Osteoblast (primary cell): Measurements from ENCODE around the gene EEF1A2. TPM values are rescaled to one million over a fixed set of nuclear protein-coding genes. Genes with fewer than 3 reads are reported as not detected.

Source experiments
- DNase-seq: peaks from one replicate; pipeline ENCODE4 v3.0.0; 2011; ENCODE audit warnings: low spot score, mixed read lengths; ENCODE audit not compliant: insufficient read length; ENCODE audit errors: missing footprints
- H2AFZ ChIP-seq: 2 replicates; pipeline ENCODE4 v1.6.0; 2011; ENCODE audit warnings: mild to moderate bottlenecking, low read length
- H3K27ac ChIP-seq: 2 replicates; pipeline ENCODE4 v1.5.1; 2011; ENCODE audit warnings: mild to moderate bottlenecking, low read depth, low read length, moderate library complexity
- H3K27me3 ChIP-seq: 2 replicates; pipeline ENCODE4 v1.6.0; 2012; ENCODE audit warnings: mild to moderate bottlenecking, control low read depth, inconsistent platforms, low read length, moderate library complexity; ENCODE audit not compliant: insufficient read depth
- H3K36me3 ChIP-seq: 2 replicates; pipeline ENCODE4 v1.5.1; 2011; ENCODE audit warnings: mild to moderate bottlenecking, low read length, control low read depth, moderate library complexity; ENCODE audit not compliant: insufficient read depth
- H3K4me1 ChIP-seq: 2 replicates; pipeline ENCODE4 v1.5.1; 2011; ENCODE audit warnings: mild to moderate bottlenecking, low read length, control low read depth, moderate library complexity; ENCODE audit not compliant: insufficient read depth
- H3K4me2 ChIP-seq: 2 replicates; pipeline ENCODE4 v1.6.0; 2011; ENCODE audit warnings: mild to moderate bottlenecking, low read length; ENCODE audit not compliant: insufficient read depth
- H3K4me3 ChIP-seq: fragments of 200-600 bp; sonication (generic); 3 replicates; pipeline ENCODE4 v1.5.1; 2012; ENCODE audit warnings: mild to moderate bottlenecking, low read length, inconsistent platforms; ENCODE audit not compliant: insufficient read depth
- H3K79me2 ChIP-seq: 2 replicates; pipeline ENCODE4 v1.6.0; 2012; ENCODE audit warnings: mild to moderate bottlenecking, low read length, control low read depth, inconsistent platforms; ENCODE audit not compliant: insufficient read depth
- H3K9me3 ChIP-seq: 2 replicates; pipeline ENCODE4 v1.5.1; 2011; ENCODE audit warnings: low read depth, low read length, control low read depth
- H4K20me1 ChIP-seq: 2 replicates; pipeline ENCODE4 v1.6.0; 2012; ENCODE audit warnings: mild to moderate bottlenecking, low read length, control low read depth; ENCODE audit not compliant: insufficient read depth
- total RNA-seq: library from RNA; depleted of rRNA; stranded (reverse); fragments of >200 nt; gene quantifications from 2 replicates; pipeline ENCODE4 v1.2.3, GENCODE V29; 2012
- TF ChIP-seq, protein P1 (sequence below): IDR thresholded peaks from 2 replicates; pipeline ENCODE4 v1.5.1; 2011; ENCODE audit warnings: mild to moderate bottlenecking, low read depth, low read length, moderate library complexity; ENCODE audit errors: extremely low read depth

Gene EEF1A2
- total RNA-seq, 1 donor: not detected

DNA sequence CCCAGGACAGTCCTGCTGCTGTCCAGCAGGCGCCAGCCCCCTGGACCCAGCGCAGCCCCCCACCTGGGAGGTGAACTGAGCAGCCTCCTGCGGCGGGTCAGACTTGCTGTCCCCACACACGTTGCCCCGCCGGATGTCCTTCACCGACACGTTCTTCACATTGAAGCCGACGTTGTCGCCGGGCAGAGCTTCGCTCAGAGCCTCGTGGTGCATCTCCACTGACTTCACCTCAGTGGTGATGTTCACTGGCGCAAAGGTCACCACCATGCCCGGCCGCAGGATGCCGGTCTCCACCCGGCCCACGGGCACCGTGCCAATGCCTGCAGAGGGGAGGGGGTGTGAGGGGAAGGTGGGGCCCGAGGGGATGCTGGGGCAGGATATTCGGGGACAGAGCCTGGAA is 8.5 kb downstream of the EEF1A2 start:
- no peaks in the 10 kb centered on the region for H4K20me1 ChIP-seq
- no peaks in the 10 kb centered on the region for H3K36me3 ChIP-seq
- H3K27ac ChIP-seq: no peak overlapping the region
- H3K79me2 ChIP-seq: no peaks in the 10 kb centered on the region
- TF ChIP-seq, protein P1, sequence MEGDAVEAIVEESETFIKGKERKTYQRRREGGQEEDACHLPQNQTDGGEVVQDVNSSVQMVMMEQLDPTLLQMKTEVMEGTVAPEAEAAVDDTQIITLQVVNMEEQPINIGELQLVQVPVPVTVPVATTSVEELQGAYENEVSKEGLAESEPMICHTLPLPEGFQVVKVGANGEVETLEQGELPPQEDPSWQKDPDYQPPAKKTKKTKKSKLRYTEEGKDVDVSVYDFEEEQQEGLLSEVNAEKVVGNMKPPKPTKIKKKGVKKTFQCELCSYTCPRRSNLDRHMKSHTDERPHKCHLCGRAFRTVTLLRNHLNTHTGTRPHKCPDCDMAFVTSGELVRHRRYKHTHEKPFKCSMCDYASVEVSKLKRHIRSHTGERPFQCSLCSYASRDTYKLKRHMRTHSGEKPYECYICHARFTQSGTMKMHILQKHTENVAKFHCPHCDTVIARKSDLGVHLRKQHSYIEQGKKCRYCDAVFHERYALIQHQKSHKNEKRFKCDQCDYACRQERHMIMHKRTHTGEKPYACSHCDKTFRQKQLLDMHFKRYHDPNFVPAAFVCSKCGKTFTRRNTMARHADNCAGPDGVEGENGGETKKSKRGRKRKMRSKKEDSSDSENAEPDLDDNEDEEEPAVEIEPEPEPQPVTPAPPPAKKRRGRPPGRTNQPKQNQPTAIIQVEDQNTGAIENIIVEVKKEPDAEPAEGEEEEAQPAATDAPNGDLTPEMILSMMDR: no peak
- peak; percentile 41 for DNase-seq
- no peak overlapping the region for H2AFZ ChIP-seq
- H3K4me1 ChIP-seq: no peaks in the 10 kb centered on the region
- H3K27me3 ChIP-seq: peaks cover 15% of the 10 kb centered on the region
- H3K9me3 ChIP-seq: no peaks in the 10 kb centered on the region
- H3K4me2 ChIP-seq: no peak overlapping the region
- no peak overlapping the region for H3K4me3 ChIP-seq

DNA sequence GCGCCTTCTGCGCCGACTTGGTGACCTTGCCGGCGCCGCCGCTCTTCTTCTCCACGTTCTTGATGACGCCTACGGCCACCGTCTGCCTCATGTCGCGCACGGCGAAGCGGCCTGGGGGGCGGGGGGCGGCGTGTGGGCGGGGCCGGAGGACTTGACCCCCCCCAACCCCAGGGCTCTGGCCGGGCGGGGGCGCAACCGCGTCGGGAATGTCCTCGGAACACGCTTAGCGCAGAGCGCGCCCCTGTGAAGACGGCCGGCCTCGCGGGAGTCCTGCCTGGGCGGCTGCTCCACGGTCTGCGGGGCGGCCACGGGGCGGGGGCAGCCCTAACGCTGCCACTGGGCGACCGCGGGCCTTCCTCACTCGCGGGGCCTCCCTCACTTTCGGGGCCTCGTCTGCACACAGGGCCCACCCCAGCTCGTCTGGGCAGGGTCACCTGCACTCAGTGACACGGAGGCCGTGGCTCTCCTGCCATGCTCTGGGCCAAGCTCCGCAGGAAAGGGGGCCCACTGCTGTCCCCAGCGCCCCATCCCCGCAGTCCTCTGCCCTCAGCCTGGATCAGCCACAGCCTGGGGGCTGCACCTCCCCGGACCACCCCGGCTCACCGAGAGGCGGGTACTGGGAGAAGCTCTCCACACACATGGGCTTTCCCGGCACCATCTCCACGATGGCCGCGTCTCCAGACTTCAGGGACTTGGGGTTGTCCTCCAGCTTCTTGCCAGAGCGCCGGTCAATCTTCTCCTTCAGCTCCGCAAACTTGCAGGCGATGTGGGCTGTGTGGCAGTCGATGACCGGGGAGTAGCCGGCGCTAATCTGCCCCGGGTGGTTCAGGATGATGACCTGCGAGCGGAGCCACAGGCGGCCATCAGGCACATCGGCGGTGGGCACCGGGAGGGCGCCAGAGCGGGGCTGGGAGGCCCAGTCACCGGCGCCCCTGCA is 10.3 kb downstream of the EEF1A2 start:
- no peaks in the 10 kb centered on the region for H3K9me3 ChIP-seq

DNA sequence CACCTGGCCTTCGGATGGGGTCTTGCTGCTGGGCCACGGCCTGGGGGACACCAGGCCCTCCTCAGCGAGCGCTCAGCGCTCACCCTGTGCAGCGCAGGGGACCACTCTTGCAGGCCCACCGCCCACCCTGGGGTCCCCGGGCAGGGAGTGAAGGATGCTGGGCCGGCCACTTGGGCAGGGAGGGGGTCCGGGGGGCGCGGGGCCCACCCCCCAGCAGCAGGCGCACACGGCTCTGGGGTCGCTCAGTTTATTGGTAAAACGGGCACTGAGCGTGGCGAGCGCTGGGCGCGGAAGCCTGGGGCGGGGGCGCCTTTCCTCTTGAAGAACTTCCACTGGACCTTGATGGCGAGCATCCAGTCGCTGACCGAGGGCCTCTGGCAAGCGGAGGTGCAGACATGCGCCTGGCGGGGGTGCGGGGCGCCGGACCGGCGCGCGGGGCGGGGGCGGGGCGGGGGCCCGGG is 11.1 kb downstream of the EEF1A2 start:
- Histone ChIP-seq H3K4me1 (no peaks in the 10 kb centered on the region), H3K27me3 (peaks cover 20% of the 10 kb centered on the region), H3K9me3 (no peaks in the 10 kb centered on the region), H3K4me2 (no peak overlapping the region), H3K36me3 (no peaks in the 10 kb centered on the region), H3K4me3 (no peak overlapping the region), H4K20me1 (no peaks in the 10 kb centered on the region), H3K27ac (no peak overlapping the region), H3K79me2 (no peaks in the 10 kb centered on the region), H2AFZ (no peak overlapping the region)
- TF ChIP-seq, protein P1: no peak
- DNase-seq: peak; percentile 61

More for the DNA sequence above, 10.3 kb downstream of the EEF1A2 start:
- no peaks in the 10 kb centered on the region for H3K36me3 ChIP-seq
- H4K20me1 ChIP-seq: no peaks in the 10 kb centered on the region
- TF ChIP-seq, protein P1: no peak
- DNase-seq: peak; percentile 82
- H3K4me1 ChIP-seq: no peaks in the 10 kb centered on the region
- H2AFZ ChIP-seq: no peak overlapping the region
- H3K79me2 ChIP-seq: no peaks in the 10 kb centered on the region
- no peak overlapping the region for H3K4me2 ChIP-seq
- peaks cover 15% of the 10 kb centered on the region for H3K27me3 ChIP-seq
- no peak overlapping the region for H3K4me3 ChIP-seq
- no peak overlapping the region for H3K27ac ChIP-seq

DNA sequence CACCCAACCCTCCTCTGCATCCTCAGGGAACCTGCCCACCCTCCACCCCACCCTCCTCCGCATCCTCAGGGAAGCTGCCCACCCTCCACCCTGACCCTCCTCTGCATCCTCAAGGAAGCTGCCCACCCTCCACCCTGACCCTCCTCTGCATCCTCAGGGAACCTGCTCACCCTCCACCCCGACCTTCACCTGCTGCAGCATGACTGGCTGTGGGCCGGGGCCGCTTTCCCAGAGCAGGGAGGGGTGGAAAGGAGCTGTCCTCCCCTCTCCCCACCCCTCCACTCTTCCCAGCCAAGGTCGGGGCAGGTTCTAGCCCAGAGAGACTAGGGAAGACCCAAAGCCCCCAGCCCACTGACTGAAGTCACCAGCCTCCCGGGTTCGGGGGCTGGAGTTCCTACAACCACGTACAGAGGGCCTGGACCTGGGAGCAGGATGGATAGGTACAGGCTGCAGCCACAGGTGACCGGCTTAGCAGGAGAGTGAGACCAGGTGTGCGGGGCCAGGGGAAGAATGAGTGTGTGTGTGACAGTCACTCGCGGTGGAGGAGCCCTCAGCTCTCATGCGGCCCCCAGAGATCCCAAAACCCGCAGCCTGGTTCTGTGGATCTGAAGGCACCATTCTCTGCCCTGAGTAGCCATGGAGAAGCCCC is 11.6 kb downstream of the EEF1A2 start:
- TF ChIP-seq, protein P1: no peak
- no peaks in the 10 kb centered on the region for H3K9me3 ChIP-seq
- no peaks in the 10 kb centered on the region for H4K20me1 ChIP-seq
- no peaks in the 10 kb centered on the region for H3K79me2 ChIP-seq
- H3K4me3 ChIP-seq: no peak overlapping the region
- DNase-seq: no peak
- no peak overlapping the region for H3K27ac ChIP-seq
- H2AFZ ChIP-seq: no peak overlapping the region
- H3K4me1 ChIP-seq: no peaks in the 10 kb centered on the region
- H3K4me2 ChIP-seq: no peak overlapping the region
- H3K36me3 ChIP-seq: no peaks in the 10 kb centered on the region
- peaks cover 20% of the 10 kb centered on the region for H3K27me3 ChIP-seq
